CD4-positive, alpha-beta T cell treated with Interleukin-17A for 4 hours (primary cell): ENCODE measurements around the gene LRCH1.
"Not testable (repeated sequence)": the region's sequence is repeated elsewhere in the genome, so short reads cannot be mapped to it uniquely, and the experiment has no call there.

ENCODE experiments used
- DNase-seq: peaks from one replicate; pipeline ENCODE4 v3.0.0-alpha.2; 2020; ENCODE audit warnings: mixed read lengths

LRCH1 gene, protein sequence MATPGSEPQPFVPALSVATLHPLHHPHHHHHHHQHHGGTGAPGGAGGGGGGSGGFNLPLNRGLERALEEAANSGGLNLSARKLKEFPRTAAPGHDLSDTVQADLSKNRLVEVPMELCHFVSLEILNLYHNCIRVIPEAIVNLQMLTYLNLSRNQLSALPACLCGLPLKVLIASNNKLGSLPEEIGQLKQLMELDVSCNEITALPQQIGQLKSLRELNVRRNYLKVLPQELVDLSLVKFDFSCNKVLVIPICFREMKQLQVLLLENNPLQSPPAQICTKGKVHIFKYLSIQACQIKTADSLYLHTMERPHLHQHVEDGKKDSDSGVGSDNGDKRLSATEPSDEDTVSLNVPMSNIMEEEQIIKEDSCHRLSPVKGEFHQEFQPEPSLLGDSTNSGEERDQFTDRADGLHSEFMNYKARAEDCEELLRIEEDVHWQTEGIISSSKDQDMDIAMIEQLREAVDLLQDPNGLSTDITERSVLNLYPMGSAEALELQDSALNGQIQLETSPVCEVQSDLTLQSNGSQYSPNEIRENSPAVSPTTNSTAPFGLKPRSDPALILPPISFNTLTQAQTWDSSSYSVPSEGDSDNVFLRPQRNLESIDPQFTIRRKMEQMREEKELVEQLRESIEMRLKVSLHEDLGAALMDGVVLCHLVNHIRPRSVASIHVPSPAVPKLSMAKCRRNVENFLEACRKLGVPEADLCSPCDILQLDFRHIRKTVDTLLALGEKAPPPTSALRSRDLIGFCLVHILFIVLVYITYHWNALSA

DNA sequence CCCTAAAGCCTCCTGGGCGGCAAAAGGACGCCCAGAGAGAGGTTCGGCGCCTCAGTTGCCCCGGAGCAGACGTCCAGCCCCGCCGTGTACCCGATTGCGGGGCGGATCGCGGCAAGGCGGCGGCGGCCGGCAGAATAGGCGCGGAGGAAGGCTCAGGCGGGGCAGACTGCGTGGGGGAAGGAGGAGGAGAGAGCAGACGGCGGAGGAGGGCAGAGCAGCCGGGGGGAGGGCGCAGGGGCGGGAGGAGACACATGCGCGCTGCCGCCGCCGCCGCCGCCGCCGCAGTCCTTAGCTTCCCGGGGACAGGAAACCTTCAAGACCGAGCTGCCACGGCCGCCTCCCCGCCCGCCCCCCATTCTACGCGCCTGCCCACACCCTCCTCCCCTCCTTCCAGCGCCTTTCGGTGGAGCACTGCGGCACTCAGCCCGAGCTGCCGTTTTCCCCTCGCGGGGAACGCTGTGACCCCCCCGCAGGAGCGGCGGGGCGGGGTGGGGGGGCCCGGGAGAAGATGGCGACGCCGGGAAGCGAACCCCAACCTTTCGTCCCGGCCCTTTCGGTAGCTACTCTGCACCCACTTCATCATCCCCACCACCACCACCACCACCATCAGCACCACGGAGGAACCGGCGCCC, at the start of gene LRCH1:
Gene LRCH1 (plus strand): TSS at position 282 of the 632 bp plus-strand sequence. CDS start 227 bp downstream, at position 509.
- DNase-seq = peak; percentile 92

DNA sequence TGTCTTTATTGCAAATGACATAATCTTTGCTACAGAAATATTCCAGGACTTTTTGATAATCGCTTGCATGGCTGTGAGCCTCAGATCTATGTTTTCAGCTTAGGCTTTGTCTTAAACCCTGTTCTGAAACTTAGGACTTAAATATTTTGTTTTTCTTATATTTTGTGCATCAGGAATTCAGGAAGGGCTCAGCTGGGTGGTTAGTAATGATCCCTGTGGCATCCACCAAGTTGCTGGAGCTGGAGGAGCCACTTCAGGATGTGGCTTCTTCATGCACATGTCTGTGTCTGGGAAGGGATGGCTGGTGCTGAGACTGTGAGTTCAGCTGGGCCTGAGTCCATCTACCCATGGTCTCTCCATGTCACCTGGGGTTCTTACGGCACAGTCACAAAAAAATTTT, 48.9 kb upstream of the LRCH1 start:
- DNase-seq = no peak

DNA sequence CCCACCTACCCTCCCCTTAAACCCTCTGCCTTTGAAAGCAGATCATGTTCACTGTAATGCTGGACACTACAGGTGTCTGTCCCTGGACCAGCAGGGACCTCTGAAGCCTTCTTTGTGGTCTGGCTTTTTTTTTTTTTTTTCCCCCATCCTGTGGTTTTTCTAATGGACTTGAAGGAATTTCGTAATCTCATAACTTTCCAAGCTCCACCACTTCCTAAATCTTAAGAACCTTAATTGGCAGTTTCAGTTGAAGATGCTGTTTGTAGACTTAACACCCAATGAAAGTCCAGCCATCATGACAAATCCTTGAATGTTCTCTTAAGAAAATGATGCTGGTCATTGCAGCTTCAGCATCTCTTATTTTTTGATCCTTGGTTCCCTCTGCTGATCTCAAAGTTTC, 45.0 kb upstream of the LRCH1 start:
- no peak for DNase-seq

GRCh38 chr13:46509981-46510380, 43.0 kb upstream of the LRCH1 start:
- DNase-seq = no peak

GRCh38 chr13:46515803-46516202, 37.2 kb upstream of the LRCH1 start:
- no peak for DNase-seq

DNA sequence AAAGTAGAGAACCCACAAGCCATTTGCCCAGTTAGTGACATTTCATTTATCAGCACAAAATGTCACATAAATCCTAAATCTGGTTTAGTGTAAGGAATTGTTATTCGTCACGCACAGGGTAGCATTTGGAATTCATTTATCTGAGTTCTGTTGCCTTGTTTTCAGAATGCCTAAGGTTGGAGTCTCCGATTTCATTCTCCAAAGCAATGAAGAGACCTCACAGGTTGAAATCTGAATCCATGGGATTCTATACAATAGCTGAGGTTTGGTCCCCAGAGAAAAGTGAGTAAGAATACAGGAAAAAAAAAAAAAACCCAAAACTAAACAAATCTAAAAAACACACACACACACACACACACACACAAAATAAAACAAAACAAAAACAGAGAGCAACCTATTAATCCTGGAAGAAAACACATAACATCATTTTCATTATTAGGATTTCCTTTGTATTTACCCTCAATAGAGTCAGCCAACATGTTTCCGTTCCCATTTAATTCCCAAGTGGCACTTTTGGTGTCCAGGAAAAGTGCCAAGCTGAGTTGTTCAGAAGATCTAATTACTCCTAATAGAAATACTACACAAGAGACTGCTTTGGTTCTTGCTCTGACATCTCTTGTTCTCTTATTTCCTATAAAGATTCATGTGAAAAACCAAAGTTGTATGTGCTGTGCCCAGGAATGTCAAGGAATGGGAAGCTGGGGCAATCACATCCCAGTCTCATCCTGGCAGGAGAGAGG, 36.2 kb upstream of the LRCH1 start:
- DNase-seq = no peak

GRCh38 chr13:46517748-46518147, 35.2 kb upstream of the LRCH1 start:
- not testable (repeated sequence) for DNase-seq

DNA sequence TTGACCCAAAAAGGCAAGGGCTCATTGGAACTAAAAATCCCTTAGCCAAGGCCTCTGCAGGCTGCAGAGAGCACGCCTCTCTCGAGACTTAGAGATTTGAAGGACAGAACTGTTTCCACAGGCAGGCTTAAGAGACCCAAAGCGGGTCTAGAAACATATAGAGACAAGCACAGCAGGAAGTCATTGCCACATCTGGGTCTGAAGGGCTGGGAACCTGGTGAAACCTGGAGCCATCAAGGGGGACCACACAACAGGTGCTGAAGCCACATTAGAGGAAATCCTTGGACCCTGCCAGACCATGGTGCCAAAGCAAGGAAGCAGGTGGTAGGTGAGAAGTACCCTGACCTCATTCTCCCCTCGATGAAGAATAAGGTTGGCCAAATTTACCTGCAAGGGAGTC, 33.8 kb upstream of the LRCH1 start:
- no peak for DNase-seq

GRCh38 chr13:46520166-46520565, 32.8 kb upstream of the LRCH1 start:
- no peak for DNase-seq

- DNase-seq = no peak
Measured at GRCh38 chr13:46521486-46521885, 31.5 kb upstream of the LRCH1 start.

DNA sequence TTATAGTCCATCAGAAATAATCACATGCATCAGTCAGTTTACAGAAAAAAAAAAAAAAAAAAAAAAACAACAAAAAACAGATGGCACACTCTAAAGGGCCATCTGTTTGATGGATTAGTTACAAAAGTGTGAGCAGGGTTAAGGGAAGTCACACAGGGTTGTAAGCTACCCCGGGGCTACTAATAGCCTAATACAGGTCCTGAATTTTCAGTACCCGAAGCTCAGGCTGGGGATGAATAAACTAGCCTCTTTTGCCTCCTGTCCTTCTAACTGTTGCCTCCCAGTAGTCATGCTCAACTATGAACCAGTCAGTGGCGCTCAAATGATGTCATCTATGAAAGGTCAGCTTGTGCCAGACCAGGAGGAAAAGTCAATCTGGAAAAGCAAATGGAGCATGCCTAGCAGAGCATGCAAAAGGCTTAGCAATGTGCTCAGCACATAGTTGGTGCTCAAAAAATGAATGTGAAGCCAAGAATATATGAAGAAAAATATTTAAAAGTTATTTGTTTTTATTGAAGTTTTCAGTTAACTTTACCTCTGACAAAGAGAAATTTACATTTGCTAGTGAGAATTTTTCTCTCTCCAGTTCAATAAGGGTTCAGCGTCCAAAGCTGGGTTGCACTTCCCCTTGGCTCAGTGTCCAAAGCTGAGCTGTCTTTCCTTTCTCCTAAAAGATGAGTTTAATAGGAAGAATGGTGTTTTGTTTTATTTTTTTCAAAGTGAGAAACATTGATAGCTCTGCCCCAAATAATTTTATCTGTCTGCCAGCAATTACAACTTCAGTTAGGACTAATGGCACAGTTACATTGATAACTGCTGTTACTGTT, 30.8 kb upstream of the LRCH1 start:
- DNase-seq = no peak

GRCh38 chr13:46522748-46523030, 30.3 kb upstream of the LRCH1 start:
- DNase-seq = no peak

DNA sequence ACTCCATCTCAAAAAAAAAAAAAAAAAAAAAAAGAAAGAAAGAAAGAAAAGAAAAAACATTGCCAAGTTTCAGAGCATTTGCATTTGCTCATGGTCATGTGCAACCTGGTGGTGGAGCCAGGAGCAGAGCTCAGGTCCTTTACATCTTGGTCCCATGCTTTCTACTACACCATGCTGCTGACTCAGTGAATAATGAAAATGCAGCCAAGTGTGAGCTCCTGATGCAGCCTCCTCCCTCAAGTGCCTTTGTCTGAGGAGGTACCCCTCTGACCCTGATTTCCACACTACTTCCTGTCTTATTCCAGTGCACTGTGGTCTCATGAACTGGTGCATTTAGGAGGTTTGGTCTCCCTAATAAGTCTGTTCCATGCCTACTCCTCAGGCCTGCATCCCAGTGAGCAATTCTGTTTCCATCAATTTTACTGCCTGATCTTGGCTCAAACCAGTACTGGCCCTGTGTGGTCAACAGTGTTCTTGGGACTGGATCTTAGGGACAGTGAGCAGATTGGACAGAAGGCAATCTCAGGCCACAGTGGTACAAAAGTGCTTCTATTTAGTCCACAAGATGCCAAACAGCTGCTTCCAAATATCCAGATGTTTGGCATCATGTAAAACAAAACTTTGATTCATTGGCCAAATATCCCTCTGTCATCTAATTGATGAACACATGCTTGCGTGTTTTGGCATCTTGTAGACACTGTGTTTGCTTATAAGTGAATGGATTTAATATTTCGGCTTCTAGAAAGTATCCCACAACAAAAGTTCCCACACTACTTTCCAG, 28.8 kb upstream of the LRCH1 start:
- DNase-seq = no peak

DNA sequence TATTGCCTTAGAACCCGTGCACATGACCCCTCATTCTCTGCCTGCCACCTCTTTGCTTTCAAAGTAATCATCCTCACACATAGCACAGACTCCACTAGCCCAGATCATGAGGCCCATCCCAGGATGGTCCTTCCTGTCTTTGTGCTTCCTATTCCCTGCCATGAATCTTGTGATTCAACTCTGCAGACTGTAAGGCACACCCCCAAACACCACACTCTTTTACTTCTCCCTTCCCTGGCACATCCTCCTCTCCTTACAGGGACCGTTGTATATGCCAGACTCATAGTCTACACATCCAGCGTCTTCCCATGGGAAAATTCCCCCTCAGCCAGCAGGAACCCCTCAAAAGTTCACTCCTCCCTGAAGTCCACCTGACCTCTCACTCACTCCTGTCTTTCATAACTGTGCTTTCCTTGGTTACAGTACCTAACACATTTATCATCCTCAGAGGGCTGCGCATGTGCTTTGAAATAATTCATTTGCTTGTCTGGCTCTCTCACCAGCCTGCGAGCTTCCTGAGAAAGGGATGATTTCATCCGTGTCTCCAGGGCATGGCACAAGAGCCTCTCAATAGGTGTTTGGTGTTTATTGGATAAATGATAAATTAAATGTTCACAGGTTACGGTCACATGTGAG, 26.8 kb upstream of the LRCH1 start:
- DNase-seq = no peak

DNA sequence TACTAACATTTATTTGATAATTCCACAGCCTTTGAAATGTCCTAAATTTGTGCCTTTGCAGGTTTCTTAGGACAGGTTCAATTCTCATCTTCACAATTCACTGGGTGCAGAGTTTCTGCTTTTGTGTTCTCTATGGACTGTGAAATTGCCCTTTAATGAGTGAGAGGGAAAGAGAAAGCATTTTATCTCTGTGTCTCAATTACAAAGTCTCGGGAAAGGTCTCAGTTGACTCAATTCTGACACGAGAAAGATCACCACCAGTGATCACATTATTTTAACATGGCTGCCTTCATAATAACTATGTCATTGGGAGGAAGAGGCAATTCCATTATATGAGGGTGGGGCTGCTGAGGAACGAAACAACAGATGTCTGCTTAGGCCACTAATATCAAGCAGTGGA, 26.2 kb upstream of the LRCH1 start:
- DNase-seq = no peak

DNA sequence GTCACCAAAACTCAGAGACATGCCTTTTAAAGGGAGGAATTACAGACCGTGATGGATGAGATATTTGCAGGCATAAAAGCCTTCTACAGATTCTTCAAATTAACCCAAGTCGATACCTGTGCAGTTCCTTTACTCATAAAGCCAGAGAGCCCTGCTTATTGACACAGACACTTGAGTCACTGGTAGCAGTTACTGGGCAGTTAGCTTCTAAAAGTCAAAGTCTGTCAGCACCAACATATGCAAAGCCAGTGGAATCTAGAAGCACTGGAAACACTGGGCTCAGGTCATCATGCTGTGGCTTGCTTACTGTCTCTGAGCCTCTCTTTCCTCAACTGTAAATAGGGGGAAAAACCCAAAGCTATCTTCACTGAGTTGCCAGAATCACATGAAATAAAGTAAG, 25.7 kb upstream of the LRCH1 start:
- DNase-seq = no peak

GRCh38 chr13:46529216-46529919, 23.6 kb upstream of the LRCH1 start:
- no peak for DNase-seq

GRCh38 chr13:46530084-46530935, 22.7 kb upstream of the LRCH1 start:
- no peak for DNase-seq

DNA sequence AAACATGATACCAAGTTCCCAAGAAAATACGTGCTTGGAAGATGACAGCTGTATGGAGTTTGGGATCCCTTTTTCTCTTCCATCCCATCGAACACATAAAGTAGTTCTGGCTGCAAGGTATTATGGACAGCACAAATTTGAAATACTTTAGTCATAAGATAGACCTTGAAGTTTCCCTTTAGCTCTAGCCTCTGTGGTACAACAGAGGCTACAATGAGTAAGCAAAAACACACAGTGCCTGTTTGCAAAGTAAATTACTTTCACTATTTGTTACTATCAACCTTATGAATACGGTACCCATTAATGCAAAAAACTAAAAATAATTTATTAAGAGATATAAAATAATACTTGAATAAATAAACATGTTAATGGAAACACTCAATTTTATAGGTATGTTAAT, 21.0 kb upstream of the LRCH1 start:
- DNase-seq = no peak
